ENCODE data around the gene KIF5C. TPM values are rescaled to one million over a fixed set of nuclear protein-coding genes. Genes with fewer than 3 reads are reported as not detected.

The KIF5C gene
- polyA plus RNA-seq, 1 donor (not counting 4 experiments of a cell fraction or from before 2014, with no cell fraction given) = 0.03 TPM

- Histone ChIP-seq H2AFZ (ENCODE audit: control insufficient read depth, low read length) (no peak overlapping the region), H3K4me2 (ENCODE audit: control insufficient read depth, extremely low read depth, insufficient read depth, low read depth, low read length) (no peak overlapping the region), H4K20me1 (ENCODE audit: control insufficient read depth, extremely low read depth, insufficient read depth, low read length) (no peaks in the 10 kb centered on the region), H3K9me1 (ENCODE audit: control insufficient read depth, extremely low read depth, insufficient read depth, low read length) (no peaks in the 10 kb centered on the region), H3K27ac (ENCODE audit: control insufficient read depth, insufficient read depth, low read length) (no peak overlapping the region), H3K27me3 (ENCODE audit: control insufficient read depth, extremely low read depth, insufficient read depth, low read length) (peaks cover 3% of the 10 kb centered on the region), H3K4me1 (ENCODE audit: control insufficient read depth, extremely low read depth, insufficient read depth, low read length) (no peaks in the 10 kb centered on the region), H3K36me3 (ENCODE audit: control insufficient read depth in 2 of 2, extremely low read depth in 1 of 2, insufficient read depth in 2 of 2, low read length in 2 of 2) (no peaks in the 10 kb centered on the region), H3K79me2 (ENCODE audit: control insufficient read depth, insufficient read depth, low read length) (no peaks in the 10 kb centered on the region), H3K4me3 (ENCODE audit: control insufficient read depth in 2 of 3, extremely low read depth in 1 of 3, insufficient read depth in 2 of 3, low read depth in 1 of 3, low read length in 3 of 3) (no peak overlapping the region), H3K9me3 (ENCODE audit: control insufficient read depth, low read depth, low read length) (no peaks in the 10 kb centered on the region), H3K9ac (ENCODE audit: control insufficient read depth, extremely low read depth, insufficient read depth, low read length) (no peak overlapping the region)
- DNase-seq (ENCODE audit: low read depth, low spot score) (no peak), FAIRE-seq (no peak)
- TF ChIP-seq EZH2 (IDR thresholded peaks at IDR 0.05; ENCODE audit: low read length) (no peak), CTCF (optimal IDR thresholded peaks at IDR 0.05 in 1 of 3, IDR thresholded peaks at IDR 0.05 in 1 of 3, conservative IDR thresholded peaks at IDR 0.05 in 1 of 3; ENCODE audit: extremely low read depth in 1 of 3, insufficient read depth in 2 of 3, low read length in 3 of 3) (no peak)
- dilution Hi-C loops (cut with MboI; ENCODE audit: extremely low pct_ligation_motif_present, low sequenced_read_pairs) = no loop called here
Observed at GRCh38 chr2:148913492-148913891, 38.5 kb downstream of the KIF5C start.

GRCh38 chr2:148914463-148914862, 39.4 kb downstream of the KIF5C start:
- TF ChIP-seq CTCF (optimal IDR thresholded peaks at IDR 0.05 in 1 of 3, IDR thresholded peaks at IDR 0.05 in 1 of 3, conservative IDR thresholded peaks at IDR 0.05 in 1 of 3; ENCODE audit: extremely low read depth in 1 of 3, insufficient read depth in 2 of 3, low read length in 3 of 3) (no peak), EZH2 (IDR thresholded peaks at IDR 0.05; ENCODE audit: low read length) (no peak)
- dilution Hi-C loops (cut with MboI; ENCODE audit: extremely low pct_ligation_motif_present, low sequenced_read_pairs) = no loop called here

More at GRCh38 chr2:148914463-148914862, 39.4 kb downstream of the KIF5C start:
- no peaks in the 10 kb centered on the region for H3K4me1 ChIP-seq (ENCODE audit: control insufficient read depth, extremely low read depth, insufficient read depth, low read length)
- no peak overlapping the region for H2AFZ ChIP-seq (ENCODE audit: control insufficient read depth, low read length)
- FAIRE-seq (no peak), DNase-seq (ENCODE audit: low read depth, low spot score) (no peak)
- H3K79me2 ChIP-seq (ENCODE audit: control insufficient read depth, insufficient read depth, low read length) = no peaks in the 10 kb centered on the region
- H3K9me3 ChIP-seq (ENCODE audit: control insufficient read depth, low read depth, low read length) = no peaks in the 10 kb centered on the region
- H3K27me3 ChIP-seq (ENCODE audit: control insufficient read depth, extremely low read depth, insufficient read depth, low read length) = peaks cover 6% of the 10 kb centered on the region
- H4K20me1 ChIP-seq (ENCODE audit: control insufficient read depth, extremely low read depth, insufficient read depth, low read length) = no peaks in the 10 kb centered on the region
- no peak overlapping the region for H3K27ac ChIP-seq (ENCODE audit: control insufficient read depth, insufficient read depth, low read length)
- H3K4me2 ChIP-seq (ENCODE audit: control insufficient read depth, extremely low read depth, insufficient read depth, low read depth, low read length) = no peak overlapping the region
- no peaks in the 10 kb centered on the region for H3K9me1 ChIP-seq (ENCODE audit: control insufficient read depth, extremely low read depth, insufficient read depth, low read length)
- no peaks in the 10 kb centered on the region for H3K36me3 ChIP-seq (ENCODE audit: control insufficient read depth in 2 of 2, extremely low read depth in 1 of 2, insufficient read depth in 2 of 2, low read length in 2 of 2)
- no peak overlapping the region for H3K4me3 ChIP-seq (ENCODE audit: control insufficient read depth in 2 of 3, extremely low read depth in 1 of 3, insufficient read depth in 2 of 3, low read depth in 1 of 3, low read length in 3 of 3)
- no peak overlapping the region for H3K9ac ChIP-seq (ENCODE audit: control insufficient read depth, extremely low read depth, insufficient read depth, low read length)
